GM23338 (cell line): ENCODE data around the gene UBXN10. TPM values are rescaled to one million over a fixed set of nuclear protein-coding genes. Genes with fewer than 3 reads are reported as not detected.

Source experiments
- ATAC-seq: fragments of 200-7000 bp; cut with Tn5 transposase; 3 replicates; pipeline ENCODE4 v1.9.1; 2020
- DNase-seq: peaks from one replicate; pipeline ENCODE4 v3.0.0-alpha.2; 2015; ENCODE audit warnings: low spot score
- H2AFZ ChIP-seq: fragments of 200-600 bp; sonication (generic); 2 replicates; pipeline ENCODE4 v1.8.0; 2016; ENCODE audit warnings: antibody characterized with exemption, mild to moderate bottlenecking, moderate library complexity
- H3F3A ChIP-seq: fragments of 200-600 bp; sonication (generic); replicated peaks from 2 replicates; pipeline ENCODE4 v1.8.0; 2017; ENCODE audit warnings: antibody characterized with exemption, mixed run types, low read depth
- H3K27ac ChIP-seq: fragments of 200-600 bp; sonication (generic); 2 replicates; pipeline ENCODE4 v1.6.1; 2016; ENCODE audit warnings: low read depth
- H3K27me3 ChIP-seq: fragments of 200-600 bp; sonication (generic); 2 replicates; pipeline ENCODE4 v1.8.0; 2016; ENCODE audit warnings: mild to moderate bottlenecking, mixed run types, moderate library complexity; ENCODE audit not compliant: insufficient read depth
- H3K36me3 ChIP-seq: fragments of 200-600 bp; sonication (generic); 2 replicates; pipeline ENCODE4 v1.8.0; 2016; ENCODE audit warnings: mild to moderate bottlenecking; ENCODE audit not compliant: insufficient read depth
- H3K4me1 ChIP-seq: fragments of 200-600 bp; sonication (generic); 2 replicates; pipeline ENCODE4 v1.8.0; 2016; ENCODE audit warnings: mild to moderate bottlenecking, moderate library complexity; ENCODE audit not compliant: insufficient read depth
- H3K4me2 ChIP-seq: fragments of 200-600 bp; sonication (generic); 2 replicates; pipeline ENCODE4 v1.7.1; 2017; ENCODE audit warnings: mixed run types
- H3K4me3 ChIP-seq: fragments of 200-600 bp; sonication (generic); 2 replicates; pipeline ENCODE4 v1.6.1; 2016; ENCODE audit warnings: mixed run types
- H3K79me2 ChIP-seq: fragments of 200-600 bp; sonication (generic); replicated peaks from 2 replicates; pipeline ENCODE4 v1.8.0; 2017; ENCODE audit warnings: mild to moderate bottlenecking; ENCODE audit not compliant: insufficient read depth
- H3K9me2 ChIP-seq: fragments of 200-600 bp; sonication (generic); 2 replicates; pipeline ENCODE4 v1.8.0; 2017; ENCODE audit not compliant: insufficient read depth
- H4K20me1 ChIP-seq: fragments of 200-600 bp; sonication (generic); replicated peaks from 2 replicates; pipeline ENCODE4 v1.8.0; 2017; ENCODE audit warnings: mild to moderate bottlenecking; ENCODE audit not compliant: insufficient read depth
- H3K27ac Mint-ChIP-seq: 2 replicates; pipeline ENCODE4 v1.8.0; 2020; ENCODE audit warnings: inconsistent platforms, mild to moderate bottlenecking, moderate library complexity, mixed read lengths
- H3K27me3 Mint-ChIP-seq: 3 replicates; pipeline ENCODE4 v1.8.0; 2022; ENCODE audit warnings: low read depth, mild to moderate bottlenecking, moderate library complexity, mixed read lengths, inconsistent platforms; ENCODE audit not compliant: insufficient read depth, poor library complexity
- H3K36me3 Mint-ChIP-seq: 3 replicates; pipeline ENCODE4 v1.8.0; 2021; ENCODE audit warnings: low read depth, mild to moderate bottlenecking, inconsistent platforms, moderate library complexity, mixed read lengths
- H3K4me1 Mint-ChIP-seq: 3 replicates; pipeline ENCODE4 v1.8.0; 2020; ENCODE audit warnings: mild to moderate bottlenecking, inconsistent platforms, mixed read lengths
- H3K4me3 Mint-ChIP-seq: 3 replicates; pipeline ENCODE4 v1.8.0; 2021; ENCODE audit warnings: moderate library complexity, mild to moderate bottlenecking, inconsistent platforms, mixed read lengths
- H3K9me3 Mint-ChIP-seq: 3 replicates; pipeline ENCODE4 v1.8.0; 2020; ENCODE audit warnings: moderate library complexity, mild to moderate bottlenecking, inconsistent platforms, mixed read lengths
- CREB1 ChIP-seq: fragments of 250-450 bp; sonication (Bioruptor Pico); IDR thresholded peaks from 2 replicates; pipeline ENCODE4 v1.5.0; 2020; ENCODE audit warnings: low read depth, mild to moderate bottlenecking, moderate library complexity
- CTCF ChIP-seq, 2 experiments: fragments of 200-600 bp in 1 of 2; sonication (generic) in 1 of 2; conservative IDR thresholded peaks; 2 replicates each; pipeline versions ENCODE4 v1.5.1 to v1.6.1; 2016 to 2017; ENCODE audit warnings: antibody characterized with exemption in 2 of 2, low read depth in 2 of 2, mild to moderate bottlenecking in 2 of 2, moderate library complexity in 1 of 2
- ETS1 ChIP-seq: IDR thresholded peaks from 2 replicates; pipeline ENCODE4 v1.6.1; 2016; ENCODE audit warnings: antibody characterized with exemption
- EZH2 ChIP-seq: fragments of 200-600 bp; sonication (generic); IDR thresholded peaks from one replicate; pipeline ENCODE4 v1.8.0; 2017; ENCODE audit warnings: antibody characterized with exemption, mild to moderate bottlenecking, low read depth; ENCODE audit not compliant: unreplicated experiment
- EZH2phosphoT487 ChIP-seq: fragments of 200-600 bp; sonication (generic); IDR thresholded peaks from one replicate; pipeline ENCODE4 v1.8.1; 2018; ENCODE audit warnings: antibody characterized with exemption; ENCODE audit not compliant: unreplicated experiment
- JUNB ChIP-seq: IDR thresholded peaks from one replicate; pipeline ENCODE4 v1.6.1; 2016; ENCODE audit warnings: antibody characterized with exemption; ENCODE audit not compliant: unreplicated experiment
- NANOG ChIP-seq: IDR thresholded peaks from 2 replicates; pipeline ENCODE4 v1.6.1; 2016; ENCODE audit warnings: antibody characterized with exemption, borderline replicate concordance
- POLR2AphosphoS5 ChIP-seq: IDR thresholded peaks from 2 replicates; pipeline ENCODE4 v1.6.1; 2016; ENCODE audit warnings: antibody characterized with exemption, low read depth
- REST ChIP-seq: IDR thresholded peaks from one replicate; pipeline ENCODE4 v1.6.1; 2018; ENCODE audit warnings: antibody characterized with exemption; ENCODE audit not compliant: unreplicated experiment
- STAT1 ChIP-seq: IDR thresholded peaks from one replicate; pipeline ENCODE4 v1.6.1; 2016; ENCODE audit warnings: antibody characterized with exemption; ENCODE audit not compliant: unreplicated experiment
- ZNF114 ChIP-seq: fragments of 250-450 bp; sonication (Bioruptor Pico); IDR thresholded peaks from 2 replicates; pipeline ENCODE4 v1.5.0; 2020; ENCODE audit warnings: mild to moderate bottlenecking, moderate library complexity
- ZNF331 ChIP-seq: fragments of 250-450 bp; sonication (Bioruptor Pico); IDR thresholded peaks from 2 replicates; pipeline ENCODE4 v1.5.0; 2020; ENCODE audit warnings: low read depth, mild to moderate bottlenecking, moderate library complexity
- ZNF462 ChIP-seq: fragments of 250-450 bp; sonication (Bioruptor Pico); IDR thresholded peaks from 2 replicates; pipeline ENCODE4 v1.5.0; 2020; ENCODE audit warnings: mild to moderate bottlenecking, moderate library complexity
- polyA plus RNA-seq: library from polyadenylated mRNA; unstranded; fragments of >200 nt; fragmentation: Nextera tagmentation; extraction: Ambion mirVana; gene quantifications from 2 replicates; pipeline ENCODE4 v1.2.1, GENCODE V29; 2016
- total RNA-seq: library from RNA; depleted of rRNA; stranded (reverse); fragments of >200 nt; shearing (Covaris generic); gene quantifications from 2 replicates; pipeline ENCODE4 v1.2.3, GENCODE V29; 2014

UBXN10 gene
- total and polyA plus RNA-seq, 2 experiments from 2014 or later, result 0.27 to 0.69 TPM

GRCh38 chr1:20182415-20182814 is 3.5 kb upstream of the UBXN10 start:
- Histone ChIP-seq H3K4me1 (peaks cover 9% of the 10 kb centered on the region), H3K9me2 (no peaks in the 10 kb centered on the region), H3K27ac (no peak overlapping the region), H3K36me3 (no peaks in the 10 kb centered on the region), H3K4me2 (no peak overlapping the region), H3K27me3 (peaks cover 13% of the 10 kb centered on the region), H3K4me3 (no peak overlapping the region), H2AFZ (no peak overlapping the region), H4K20me1 (no peaks in the 10 kb centered on the region), H3F3A (no peaks in the 10 kb centered on the region), H3K79me2 (no peaks in the 10 kb centered on the region)
- peaks cover 2% of the 10 kb centered on the region; the same call in 1 of the 3 replicates for H3K9me3 Mint-ChIP-seq
- peaks cover 15% of the 10 kb centered on the region for H3K27me3 Mint-ChIP-seq
- ATAC-seq, result no peak
- H3K36me3 Mint-ChIP-seq, result no peaks in the 10 kb centered on the region; the same call in 2 of the 3 replicates
- TF ChIP-seq JUNB (no peak), REST (no peak), ETS1 (no peak), CREB1 (no peak), POLR2AphosphoS5 (no peak), ZNF331 (CRISPR knock-in tag) (no peak), EZH2phosphoT487 (no peak), CTCF (conservative IDR thresholded peaks at IDR 0.05; ENCODE audit: low read depth in 2 of 2) (no peak), ZNF462 (CRISPR knock-in tag) (no peak), NANOG (no peak), EZH2 (no peak), ZNF114 (no peak), STAT1 (no peak)
- peaks cover 15% of the 10 kb centered on the region for H3K4me1 Mint-ChIP-seq
- no peak overlapping the region for H3K4me3 Mint-ChIP-seq
- no peak for DNase-seq
- H3K27ac Mint-ChIP-seq, result no peak overlapping the region
